GM23338 (cell line): ENCODE results near the gene ZCCHC2. TPM values are rescaled to one million over a fixed set of nuclear protein-coding genes. Genes with fewer than 3 reads are reported as not detected.

Source experiments
- ATAC-seq: fragments of 200-7000 bp; cut with Tn5 transposase; 3 replicates; pipeline ENCODE4 v1.9.1; 2020
- DNase-seq: peaks from one replicate; pipeline ENCODE4 v3.0.0-alpha.2; 2015; ENCODE audit warnings: low spot score
- H2AFZ ChIP-seq: fragments of 200-600 bp; sonication (generic); 2 replicates; pipeline ENCODE4 v1.8.0; 2016; ENCODE audit warnings: antibody characterized with exemption, mild to moderate bottlenecking, moderate library complexity
- H3F3A ChIP-seq: fragments of 200-600 bp; sonication (generic); replicated peaks from 2 replicates; pipeline ENCODE4 v1.8.0; 2017; ENCODE audit warnings: antibody characterized with exemption, mixed run types, low read depth
- H3K27ac ChIP-seq: fragments of 200-600 bp; sonication (generic); 2 replicates; pipeline ENCODE4 v1.6.1; 2016; ENCODE audit warnings: low read depth
- H3K27me3 ChIP-seq: fragments of 200-600 bp; sonication (generic); 2 replicates; pipeline ENCODE4 v1.8.0; 2016; ENCODE audit warnings: mild to moderate bottlenecking, mixed run types, moderate library complexity; ENCODE audit not compliant: insufficient read depth
- H3K36me3 ChIP-seq: fragments of 200-600 bp; sonication (generic); 2 replicates; pipeline ENCODE4 v1.8.0; 2016; ENCODE audit warnings: mild to moderate bottlenecking; ENCODE audit not compliant: insufficient read depth
- H3K4me1 ChIP-seq: fragments of 200-600 bp; sonication (generic); 2 replicates; pipeline ENCODE4 v1.8.0; 2016; ENCODE audit warnings: mild to moderate bottlenecking, moderate library complexity; ENCODE audit not compliant: insufficient read depth
- H3K4me2 ChIP-seq: fragments of 200-600 bp; sonication (generic); 2 replicates; pipeline ENCODE4 v1.7.1; 2017; ENCODE audit warnings: mixed run types
- H3K4me3 ChIP-seq: fragments of 200-600 bp; sonication (generic); 2 replicates; pipeline ENCODE4 v1.6.1; 2016; ENCODE audit warnings: mixed run types
- H3K79me2 ChIP-seq: fragments of 200-600 bp; sonication (generic); replicated peaks from 2 replicates; pipeline ENCODE4 v1.8.0; 2017; ENCODE audit warnings: mild to moderate bottlenecking; ENCODE audit not compliant: insufficient read depth
- H3K9me2 ChIP-seq: fragments of 200-600 bp; sonication (generic); 2 replicates; pipeline ENCODE4 v1.8.0; 2017; ENCODE audit not compliant: insufficient read depth
- H4K20me1 ChIP-seq: fragments of 200-600 bp; sonication (generic); replicated peaks from 2 replicates; pipeline ENCODE4 v1.8.0; 2017; ENCODE audit warnings: mild to moderate bottlenecking; ENCODE audit not compliant: insufficient read depth
- H3K27ac Mint-ChIP-seq: 2 replicates; pipeline ENCODE4 v1.8.0; 2020; ENCODE audit warnings: inconsistent platforms, mild to moderate bottlenecking, moderate library complexity, mixed read lengths
- H3K27me3 Mint-ChIP-seq: 3 replicates; pipeline ENCODE4 v1.8.0; 2022; ENCODE audit warnings: low read depth, mild to moderate bottlenecking, moderate library complexity, mixed read lengths, inconsistent platforms; ENCODE audit not compliant: insufficient read depth, poor library complexity
- H3K36me3 Mint-ChIP-seq: 3 replicates; pipeline ENCODE4 v1.8.0; 2021; ENCODE audit warnings: low read depth, mild to moderate bottlenecking, inconsistent platforms, moderate library complexity, mixed read lengths
- H3K4me1 Mint-ChIP-seq: 3 replicates; pipeline ENCODE4 v1.8.0; 2020; ENCODE audit warnings: mild to moderate bottlenecking, inconsistent platforms, mixed read lengths
- H3K4me3 Mint-ChIP-seq: 3 replicates; pipeline ENCODE4 v1.8.0; 2021; ENCODE audit warnings: moderate library complexity, mild to moderate bottlenecking, inconsistent platforms, mixed read lengths
- H3K9me3 Mint-ChIP-seq: 3 replicates; pipeline ENCODE4 v1.8.0; 2020; ENCODE audit warnings: moderate library complexity, mild to moderate bottlenecking, inconsistent platforms, mixed read lengths
- CREB1 ChIP-seq: fragments of 250-450 bp; sonication (Bioruptor Pico); IDR thresholded peaks from 2 replicates; pipeline ENCODE4 v1.5.0; 2020; ENCODE audit warnings: low read depth, mild to moderate bottlenecking, moderate library complexity
- CTCF ChIP-seq, 2 experiments: fragments of 200-600 bp in 1 of 2; sonication (generic) in 1 of 2; conservative IDR thresholded peaks; 2 replicates each; pipeline versions ENCODE4 v1.5.1 to v1.6.1; 2016 to 2017; ENCODE audit warnings: antibody characterized with exemption in 2 of 2, low read depth in 2 of 2, mild to moderate bottlenecking in 2 of 2, moderate library complexity in 1 of 2
- EZH2 ChIP-seq: fragments of 200-600 bp; sonication (generic); IDR thresholded peaks from one replicate; pipeline ENCODE4 v1.8.0; 2017; ENCODE audit warnings: antibody characterized with exemption, mild to moderate bottlenecking, low read depth; ENCODE audit not compliant: unreplicated experiment
- EZH2phosphoT487 ChIP-seq: fragments of 200-600 bp; sonication (generic); IDR thresholded peaks from one replicate; pipeline ENCODE4 v1.8.1; 2018; ENCODE audit warnings: antibody characterized with exemption; ENCODE audit not compliant: unreplicated experiment
- NANOG ChIP-seq: IDR thresholded peaks from 2 replicates; pipeline ENCODE4 v1.6.1; 2016; ENCODE audit warnings: antibody characterized with exemption, borderline replicate concordance
- STAT1 ChIP-seq: IDR thresholded peaks from one replicate; pipeline ENCODE4 v1.6.1; 2016; ENCODE audit warnings: antibody characterized with exemption; ENCODE audit not compliant: unreplicated experiment
- ZNF114 ChIP-seq: fragments of 250-450 bp; sonication (Bioruptor Pico); IDR thresholded peaks from 2 replicates; pipeline ENCODE4 v1.5.0; 2020; ENCODE audit warnings: mild to moderate bottlenecking, moderate library complexity
- ZNF331 ChIP-seq: fragments of 250-450 bp; sonication (Bioruptor Pico); IDR thresholded peaks from 2 replicates; pipeline ENCODE4 v1.5.0; 2020; ENCODE audit warnings: low read depth, mild to moderate bottlenecking, moderate library complexity
- polyA plus RNA-seq: library from polyadenylated mRNA; unstranded; fragments of >200 nt; fragmentation: Nextera tagmentation; extraction: Ambion mirVana; gene quantifications from 2 replicates; pipeline ENCODE4 v1.2.1, GENCODE V29; 2016
- total RNA-seq: library from RNA; depleted of rRNA; stranded (reverse); fragments of >200 nt; shearing (Covaris generic); gene quantifications from 2 replicates; pipeline ENCODE4 v1.2.3, GENCODE V29; 2014
- TF ChIP-seq, protein P1 (sequence below): fragments of 250-450 bp; sonication (Bioruptor Pico); IDR thresholded peaks from 2 replicates; pipeline ENCODE4 v1.5.0; 2020; ENCODE audit warnings: mild to moderate bottlenecking, moderate library complexity
- TF ChIP-seq, protein P2 (sequence below): IDR thresholded peaks from 2 replicates; pipeline ENCODE4 v1.6.1; 2016; ENCODE audit warnings: antibody characterized with exemption

ZCCHC2 gene
- total and polyA plus RNA-seq, 2 experiments from 2014 or later = 5.4 to 15.4 TPM

DNA sequence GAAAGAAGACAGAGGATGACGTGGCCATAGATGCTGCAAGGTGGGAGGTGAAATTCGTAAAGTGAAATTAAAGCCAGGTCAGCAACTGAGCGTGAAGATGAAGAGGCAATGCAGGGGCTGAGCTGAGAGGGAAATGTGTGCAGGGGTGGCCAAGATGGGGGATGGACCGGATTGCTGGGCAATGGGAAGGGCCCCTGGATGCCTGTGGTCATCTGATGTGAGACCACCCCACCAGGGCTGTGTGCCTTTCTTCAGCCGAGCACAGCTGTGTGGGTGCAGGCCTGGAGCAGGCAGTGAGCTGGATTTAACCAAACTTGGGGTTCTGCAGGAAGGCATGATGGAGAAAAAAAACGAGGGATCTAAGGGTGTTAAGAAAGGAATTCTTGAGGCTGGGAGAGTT is 80.4 kb downstream of the ZCCHC2 start (continued):
- TF ChIP-seq EZH2phosphoT487 = no peak
- TF ChIP-seq, protein P1, sequence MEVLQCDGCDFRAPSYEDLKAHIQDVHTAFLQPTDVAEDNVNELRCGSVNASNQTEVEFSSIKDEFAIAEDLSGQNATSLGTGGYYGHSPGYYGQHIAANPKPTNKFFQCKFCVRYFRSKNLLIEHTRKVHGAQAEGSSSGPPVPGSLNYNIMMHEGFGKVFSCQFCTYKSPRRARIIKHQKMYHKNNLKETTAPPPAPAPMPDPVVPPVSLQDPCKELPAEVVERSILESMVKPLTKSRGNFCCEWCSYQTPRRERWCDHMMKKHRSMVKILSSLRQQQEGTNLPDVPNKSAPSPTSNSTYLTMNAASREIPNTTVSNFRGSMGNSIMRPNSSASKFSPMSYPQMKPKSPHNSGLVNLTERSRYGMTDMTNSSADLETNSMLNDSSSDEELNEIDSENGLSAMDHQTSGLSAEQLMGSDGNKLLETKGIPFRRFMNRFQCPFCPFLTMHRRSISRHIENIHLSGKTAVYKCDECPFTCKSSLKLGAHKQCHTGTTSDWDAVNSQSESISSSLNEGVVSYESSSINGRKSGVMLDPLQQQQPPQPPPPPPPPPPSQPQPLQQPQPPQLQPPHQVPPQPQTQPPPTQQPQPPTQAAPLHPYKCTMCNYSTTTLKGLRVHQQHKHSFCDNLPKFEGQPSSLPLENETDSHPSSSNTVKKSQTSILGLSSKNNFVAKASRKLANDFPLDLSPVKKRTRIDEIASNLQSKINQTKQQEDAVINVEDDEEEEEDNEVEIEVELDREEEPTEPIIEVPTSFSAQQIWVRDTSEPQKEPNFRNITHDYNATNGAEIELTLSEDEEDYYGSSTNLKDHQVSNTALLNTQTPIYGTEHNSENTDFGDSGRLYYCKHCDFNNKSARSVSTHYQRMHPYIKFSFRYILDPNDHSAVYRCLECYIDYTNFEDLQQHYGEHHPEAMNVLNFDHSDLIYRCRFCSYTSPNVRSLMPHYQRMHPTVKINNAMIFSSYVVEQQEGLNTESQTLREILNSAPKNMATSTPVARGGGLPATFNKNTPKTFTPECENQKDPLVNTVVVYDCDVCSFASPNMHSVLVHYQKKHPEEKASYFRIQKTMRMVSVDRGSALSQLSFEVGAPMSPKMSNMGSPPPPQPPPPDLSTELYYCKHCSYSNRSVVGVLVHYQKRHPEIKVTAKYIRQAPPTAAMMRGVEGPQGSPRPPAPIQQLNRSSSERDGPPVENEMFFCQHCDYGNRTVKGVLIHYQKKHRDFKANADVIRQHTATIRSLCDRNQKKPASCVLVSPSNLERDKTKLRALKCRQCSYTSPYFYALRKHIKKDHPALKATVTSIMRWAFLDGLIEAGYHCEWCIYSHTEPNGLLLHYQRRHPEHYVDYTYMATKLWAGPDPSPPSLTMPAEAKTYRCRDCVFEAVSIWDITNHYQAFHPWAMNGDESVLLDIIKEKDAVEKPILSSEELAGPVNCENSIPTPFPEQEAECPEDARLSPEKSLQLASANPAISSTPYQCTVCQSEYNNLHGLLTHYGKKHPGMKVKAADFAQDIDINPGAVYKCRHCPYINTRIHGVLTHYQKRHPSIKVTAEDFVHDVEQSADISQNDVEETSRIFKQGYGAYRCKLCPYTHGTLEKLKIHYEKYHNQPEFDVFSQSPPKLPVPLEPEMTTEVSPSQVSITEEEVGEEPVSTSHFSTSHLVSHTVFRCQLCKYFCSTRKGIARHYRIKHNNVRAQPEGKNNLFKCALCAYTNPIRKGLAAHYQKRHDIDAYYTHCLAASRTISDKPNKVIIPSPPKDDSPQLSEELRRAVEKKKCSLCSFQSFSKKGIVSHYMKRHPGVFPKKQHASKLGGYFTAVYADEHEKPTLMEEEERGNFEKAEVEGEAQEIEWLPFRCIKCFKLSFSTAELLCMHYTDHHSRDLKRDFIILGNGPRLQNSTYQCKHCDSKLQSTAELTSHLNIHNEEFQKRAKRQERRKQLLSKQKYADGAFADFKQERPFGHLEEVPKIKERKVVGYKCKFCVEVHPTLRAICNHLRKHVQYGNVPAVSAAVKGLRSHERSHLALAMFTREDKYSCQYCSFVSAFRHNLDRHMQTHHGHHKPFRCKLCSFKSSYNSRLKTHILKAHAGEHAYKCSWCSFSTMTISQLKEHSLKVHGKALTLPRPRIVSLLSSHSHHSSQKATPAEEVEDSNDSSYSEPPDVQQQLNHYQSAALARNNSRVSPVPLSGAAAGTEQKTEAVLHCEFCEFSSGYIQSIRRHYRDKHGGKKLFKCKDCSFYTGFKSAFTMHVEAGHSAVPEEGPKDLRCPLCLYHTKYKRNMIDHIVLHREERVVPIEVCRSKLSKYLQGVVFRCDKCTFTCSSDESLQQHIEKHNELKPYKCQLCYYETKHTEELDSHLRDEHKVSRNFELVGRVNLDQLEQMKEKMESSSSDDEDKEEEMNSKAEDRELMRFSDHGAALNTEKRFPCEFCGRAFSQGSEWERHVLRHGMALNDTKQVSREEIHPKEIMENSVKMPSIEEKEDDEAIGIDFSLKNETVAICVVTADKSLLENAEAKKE = no peak
- TF ChIP-seq STAT1 = no peak
- TF ChIP-seq CTCF (conservative IDR thresholded peaks at IDR 0.05; ENCODE audit: low read depth in 2 of 2) = no peak
- TF ChIP-seq NANOG = no peak

- Mint-ChIP-seq H3K4me3 (no peak overlapping the region), H3K27ac (no peak overlapping the region), H3K36me3 (no peaks in the 10 kb centered on the region), H3K27me3 (peaks cover 20% of the 10 kb centered on the region), H3K4me1 (peaks cover 10% of the 10 kb centered on the region), H3K9me3 (no peaks in the 10 kb centered on the region)
- Histone ChIP-seq H3F3A (no peaks in the 10 kb centered on the region), H2AFZ (peak overlapping the region; percentile 80), H3K27me3 (peaks cover 3% of the 10 kb centered on the region; the same call in 1 of the 2 replicates), H3K27ac (no peak overlapping the region), H3K79me2 (no peaks in the 10 kb centered on the region), H3K9me2 (no peaks in the 10 kb centered on the region), H3K4me1 (no peaks in the 10 kb centered on the region; the same call in 1 of the 2 replicates), H4K20me1 (no peaks in the 10 kb centered on the region), H3K36me3 (no peaks in the 10 kb centered on the region; the same call in 1 of the 2 replicates), H3K4me3 (no peak overlapping the region), H3K4me2 (no peak overlapping the region)
- ATAC-seq (no peak), DNase-seq (no peak)
- TF ChIP-seq STAT1 = no peak
- TF ChIP-seq NANOG = no peak
- no peak for TF ChIP-seq EZH2
- TF ChIP-seq, protein P2, sequence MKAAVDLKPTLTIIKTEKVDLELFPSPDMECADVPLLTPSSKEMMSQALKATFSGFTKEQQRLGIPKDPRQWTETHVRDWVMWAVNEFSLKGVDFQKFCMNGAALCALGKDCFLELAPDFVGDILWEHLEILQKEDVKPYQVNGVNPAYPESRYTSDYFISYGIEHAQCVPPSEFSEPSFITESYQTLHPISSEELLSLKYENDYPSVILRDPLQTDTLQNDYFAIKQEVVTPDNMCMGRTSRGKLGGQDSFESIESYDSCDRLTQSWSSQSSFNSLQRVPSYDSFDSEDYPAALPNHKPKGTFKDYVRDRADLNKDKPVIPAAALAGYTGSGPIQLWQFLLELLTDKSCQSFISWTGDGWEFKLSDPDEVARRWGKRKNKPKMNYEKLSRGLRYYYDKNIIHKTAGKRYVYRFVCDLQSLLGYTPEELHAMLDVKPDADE = no peak
- no peak for TF ChIP-seq ZNF114 (CRISPR knock-in tag)
- TF ChIP-seq ZNF331 = no peak
- TF ChIP-seq CTCF (conservative IDR thresholded peaks at IDR 0.05; ENCODE audit: low read depth in 2 of 2) = no peak
- TF ChIP-seq CREB1 (CRISPR knock-in tag) = no peak
Measured at GRCh38 chr18:62603979-62604378, 81.2 kb downstream of the ZCCHC2 start.
